Testis (tissue), 2 donors: ENCODE measurements around the gene KIR3DL1.
"Not testable (repeated sequence)": the region's sequence is repeated elsewhere in the genome, so short reads cannot be mapped to it uniquely, and the experiment has no call there.

Source experiments
- CTCF ChIP-seq, 3 experiments: fragments of 450-650 bp in 2 of 3; fragments of 200-600 bp in 1 of 3; sonication (generic) in 1 of 3; IDR thresholded peaks; one replicate each; pipeline ENCODE4 v1.5.1; 2016 to 2019; ENCODE audit warnings: antibody characterized with exemption in 3 of 3, mild to moderate bottlenecking in 2 of 3, moderate library complexity in 1 of 3
- POLR2A ChIP-seq: fragments of 450-650 bp; IDR thresholded peaks from one replicate; pipeline ENCODE4 v1.6.1; 2017; ENCODE audit warnings: antibody characterized with exemption, mild to moderate bottlenecking, moderate library complexity

GRCh38 chr19:54777851-54778250, 38.4 kb upstream of the KIR3DL1 start:
- TF ChIP-seq CTCF (IDR thresholded peaks at IDR 0.05); POLR2A: not testable (repeated sequence)
